Heart left ventricle (tissue), 13 donors: Measurements from ENCODE around the gene HOXC5.

ENCODE experiments used
- POLR2A ChIP-seq, 2 donors: fragments of 450-650 bp; IDR thresholded peaks; one replicate each; pipeline ENCODE4 v1.6.1; 2017; ENCODE audit warnings: antibody characterized with exemption in 2 of 2, mild to moderate bottlenecking in 2 of 2, moderate library complexity in 2 of 2
- TF ChIP-seq, protein P1 (sequence below), 12 donors: fragments of 200-600 bp; sonication (generic) in 4 of 12; IDR thresholded peaks; one replicate each; pipeline versions ENCODE4 v1.5.0 to v1.8.0; 2018 to 2022; ENCODE audit warnings: antibody characterized with exemption in 12 of 12, mild to moderate bottlenecking in 5 of 12
- donor health status: ischemic (EF 13 %, LVEDD 7.1; RV severe dilation, severe dysfunction).
- donor health status: DM: no; HTN: yes; CAD: no.
- donor health status: DM: no; HTN: no; CAD: no.
- donor health status: ischemic (EF 25% LVEDD 6.9; RV normal size, moderate dysfunction).
- donor health status: ischemic (EF 25% LVEDD 5.7; RV mildly dilated, moderate dysfunction).
- donor health status: ischemic (EF 35%, LVEDD 5.7; RV mildly dilated, moderate dysfunction).
- donor health status: nonischemic (EF 11% LVEDD 7.7; RV severe dilation, severe dysfunction).
- donor health status: DM: yes; HTN: yes; CAD: no.
- donor health status: PGD.
- donor health status: ischemic (EF 29% LVEDD 5.4; RV normal size, mild dysfunction).
- donor health status: nonischemic (EF 23%, LVEDD 6.1; RV moderate dilation, normal function).

GRCh38 chr12:54050482-54050810 lies 17.6 kb downstream of the HOXC5 start:
- TF ChIP-seq, protein P1, sequence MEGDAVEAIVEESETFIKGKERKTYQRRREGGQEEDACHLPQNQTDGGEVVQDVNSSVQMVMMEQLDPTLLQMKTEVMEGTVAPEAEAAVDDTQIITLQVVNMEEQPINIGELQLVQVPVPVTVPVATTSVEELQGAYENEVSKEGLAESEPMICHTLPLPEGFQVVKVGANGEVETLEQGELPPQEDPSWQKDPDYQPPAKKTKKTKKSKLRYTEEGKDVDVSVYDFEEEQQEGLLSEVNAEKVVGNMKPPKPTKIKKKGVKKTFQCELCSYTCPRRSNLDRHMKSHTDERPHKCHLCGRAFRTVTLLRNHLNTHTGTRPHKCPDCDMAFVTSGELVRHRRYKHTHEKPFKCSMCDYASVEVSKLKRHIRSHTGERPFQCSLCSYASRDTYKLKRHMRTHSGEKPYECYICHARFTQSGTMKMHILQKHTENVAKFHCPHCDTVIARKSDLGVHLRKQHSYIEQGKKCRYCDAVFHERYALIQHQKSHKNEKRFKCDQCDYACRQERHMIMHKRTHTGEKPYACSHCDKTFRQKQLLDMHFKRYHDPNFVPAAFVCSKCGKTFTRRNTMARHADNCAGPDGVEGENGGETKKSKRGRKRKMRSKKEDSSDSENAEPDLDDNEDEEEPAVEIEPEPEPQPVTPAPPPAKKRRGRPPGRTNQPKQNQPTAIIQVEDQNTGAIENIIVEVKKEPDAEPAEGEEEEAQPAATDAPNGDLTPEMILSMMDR (IDR thresholded peaks at IDR 0.05) = no peak
- TF ChIP-seq POLR2A (IDR thresholded peaks at IDR 0.05) = no peak
